Kidney glomerular epithelial cell (primary cell): ENCODE measurements around the gene PTPRQ.

ENCODE experiments used
- DNase-seq: peaks from one replicate; lab custom pipeline; 2025; lab: John Stamatoyannopoulos, UW

PTPRQ gene

GRCh38 chr12:80559766-80560165 lies 115.7 kb downstream of the PTPRQ start:
- DNase-seq, result no peak

DNA sequence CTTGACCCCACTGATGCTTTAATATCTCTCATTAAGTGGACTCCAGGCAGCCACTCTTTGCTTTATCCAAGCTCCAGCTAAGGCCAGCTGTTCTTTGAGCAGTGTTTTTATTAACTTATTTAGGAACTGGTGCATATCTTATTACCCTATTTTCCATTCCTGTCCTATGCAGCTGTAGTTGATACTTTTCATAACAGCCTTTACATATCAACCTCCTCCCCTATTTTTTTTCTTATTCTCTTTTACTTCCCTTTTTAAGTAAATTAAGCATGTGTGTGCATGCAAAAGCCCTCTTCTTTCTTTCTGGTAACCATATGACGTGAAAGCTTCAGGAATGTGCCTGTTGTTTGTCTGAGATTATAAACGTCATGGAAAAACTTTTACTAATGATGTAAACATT lies 121.2 kb downstream of the PTPRQ start:
- DNase-seq, result no peak

- no peak for DNase-seq
Measured at GRCh38 chr12:80567401-80567800, 123.4 kb downstream of the PTPRQ start.

DNA sequence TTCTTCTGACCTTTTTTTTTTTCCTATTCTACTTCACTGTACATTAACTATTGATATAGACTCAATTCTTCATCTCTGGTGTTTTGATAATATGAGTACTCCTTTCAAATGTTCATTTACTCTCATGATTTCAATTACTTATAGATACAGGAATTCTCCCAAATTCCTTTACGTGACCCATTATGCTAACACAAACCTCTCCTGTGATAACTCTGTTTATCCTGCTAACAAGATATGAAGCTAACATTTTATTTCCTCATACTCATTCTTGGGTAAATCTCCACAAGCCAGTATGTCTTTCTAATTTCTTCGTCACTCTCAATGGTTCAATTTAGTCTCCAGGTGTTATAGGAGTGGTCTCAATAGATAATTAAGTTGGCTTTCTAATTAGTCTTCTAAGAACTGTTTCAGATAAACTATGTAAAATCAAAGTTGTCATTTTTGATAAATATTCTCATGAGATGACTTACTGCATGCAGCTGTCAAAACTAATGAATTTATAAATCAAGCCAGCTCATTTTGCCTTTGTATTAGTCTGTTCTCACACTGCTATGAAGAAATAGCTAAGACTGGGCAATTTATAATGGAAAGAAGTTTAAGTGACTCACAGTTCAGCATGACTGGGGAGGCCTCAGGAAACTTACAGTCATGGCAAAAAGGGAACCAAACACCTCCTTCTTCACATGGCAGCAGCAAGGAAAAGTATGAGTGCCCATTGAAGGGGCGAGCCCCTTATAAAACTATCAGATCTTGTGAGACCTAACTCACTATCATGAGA lies 132.8 kb downstream of the PTPRQ start:
- no peak for DNase-seq

GRCh38 chr12:80580254-80580653 lies 136.2 kb downstream of the PTPRQ start:
- peak; percentile 81 for DNase-seq

DNA sequence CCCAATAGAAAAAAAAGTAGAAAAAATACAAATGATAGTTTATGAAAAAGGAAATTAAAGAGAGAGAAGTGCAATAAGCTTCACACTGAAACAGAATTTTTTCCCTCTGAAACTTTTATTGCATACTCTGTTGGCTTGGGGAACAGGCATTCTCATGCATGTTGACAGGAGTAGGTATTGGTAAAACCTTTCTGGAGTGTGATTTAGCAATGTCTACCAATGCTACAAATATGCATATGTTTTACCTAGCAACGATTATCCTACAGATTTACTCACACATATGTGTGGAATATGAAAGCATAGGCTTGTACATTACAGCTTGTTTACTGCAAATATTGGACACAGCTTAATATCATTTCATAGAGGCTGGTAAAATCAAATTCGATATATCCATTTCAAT lies 137.7 kb downstream of the PTPRQ start:
- DNase-seq, result no peak

DNA sequence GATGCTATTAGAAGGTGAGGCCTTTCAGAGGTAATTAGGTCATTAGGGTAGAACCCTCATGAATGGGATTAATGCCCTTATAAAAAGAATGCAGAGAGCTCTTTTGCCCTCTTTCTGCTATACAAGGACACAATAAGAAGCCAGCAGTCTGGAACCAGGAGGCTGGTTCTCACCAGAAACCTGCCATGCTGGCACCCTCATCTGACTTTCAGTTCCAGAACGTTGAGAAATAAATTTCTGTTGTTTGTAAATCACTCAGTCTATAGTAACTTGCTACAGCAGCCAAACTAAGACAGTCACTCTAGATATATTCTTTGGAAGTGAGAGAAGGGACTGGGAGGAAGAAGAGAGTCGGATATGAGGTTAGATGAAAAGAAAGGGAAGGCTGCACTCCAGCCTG lies 138.4 kb downstream of the PTPRQ start:
- DNase-seq, result no peak

- DNase-seq, result no peak
Measured at GRCh38 chr12:80589077-80589476, 145.0 kb downstream of the PTPRQ start.

GRCh38 chr12:80590085-80590484 lies 146.1 kb downstream of the PTPRQ start:
- no peak for DNase-seq

DNA sequence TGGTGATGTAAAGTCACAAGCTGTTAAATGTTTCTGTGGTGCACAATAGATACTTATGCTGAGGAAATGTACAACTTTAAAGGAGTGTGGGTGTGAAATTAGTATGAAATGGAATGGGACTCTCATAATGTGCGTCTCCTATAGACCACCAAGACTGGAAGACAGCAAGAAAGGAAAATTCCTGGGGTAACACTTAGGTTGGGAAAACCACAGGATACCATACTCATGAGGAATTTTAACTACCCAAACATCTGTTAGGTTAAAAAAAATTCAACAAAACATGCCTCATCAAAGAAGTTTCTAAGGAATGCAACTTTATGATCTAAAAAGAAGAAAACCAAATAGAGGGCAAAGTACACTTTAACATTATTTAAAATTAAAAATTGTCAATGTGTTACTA lies 149.7 kb downstream of the PTPRQ start:
- DNase-seq, result peak; percentile 53

DNA sequence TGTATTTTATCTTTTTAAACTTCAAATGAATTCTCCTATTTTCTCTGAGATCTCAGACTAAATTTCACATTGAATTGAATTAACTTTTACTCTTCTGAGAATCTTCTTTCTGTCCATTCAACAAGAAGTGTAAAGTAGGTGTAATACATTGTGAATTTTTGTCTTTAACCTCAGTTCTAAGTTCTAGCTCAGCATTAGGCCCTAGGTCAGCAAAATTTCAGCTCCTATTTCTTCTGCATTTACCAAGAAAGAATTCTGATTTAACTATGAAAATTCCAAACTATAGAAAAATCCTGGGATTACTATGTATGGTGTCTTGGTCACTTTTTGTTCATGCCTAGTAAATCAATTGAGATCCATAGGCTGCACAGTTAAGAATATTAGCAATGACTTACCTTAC lies 152.5 kb downstream of the PTPRQ start:
- DNase-seq, result no peak

GRCh38 chr12:80598004-80598606 lies 154.1 kb downstream of the PTPRQ start:
- peak; percentile 54 for DNase-seq

DNA sequence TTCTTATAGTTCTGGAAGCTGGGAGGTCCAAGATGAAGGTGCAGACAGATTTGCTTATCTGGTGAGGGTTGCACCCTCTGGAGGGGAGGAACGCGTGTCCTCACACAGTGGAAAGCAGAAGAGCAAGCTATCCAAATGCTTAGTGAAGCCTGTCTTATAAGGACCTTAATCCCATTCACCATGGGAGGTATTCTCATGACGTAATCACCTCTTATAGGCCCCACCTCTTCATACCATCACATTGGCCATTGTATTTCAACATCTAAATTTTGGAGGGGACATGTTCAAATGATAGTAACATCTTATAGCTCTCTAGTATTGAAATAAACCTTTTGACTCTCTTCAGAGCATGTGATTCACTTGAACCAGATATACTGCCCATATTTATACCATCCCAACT lies 158.4 kb downstream of the PTPRQ start:
- no peak for DNase-seq

DNA sequence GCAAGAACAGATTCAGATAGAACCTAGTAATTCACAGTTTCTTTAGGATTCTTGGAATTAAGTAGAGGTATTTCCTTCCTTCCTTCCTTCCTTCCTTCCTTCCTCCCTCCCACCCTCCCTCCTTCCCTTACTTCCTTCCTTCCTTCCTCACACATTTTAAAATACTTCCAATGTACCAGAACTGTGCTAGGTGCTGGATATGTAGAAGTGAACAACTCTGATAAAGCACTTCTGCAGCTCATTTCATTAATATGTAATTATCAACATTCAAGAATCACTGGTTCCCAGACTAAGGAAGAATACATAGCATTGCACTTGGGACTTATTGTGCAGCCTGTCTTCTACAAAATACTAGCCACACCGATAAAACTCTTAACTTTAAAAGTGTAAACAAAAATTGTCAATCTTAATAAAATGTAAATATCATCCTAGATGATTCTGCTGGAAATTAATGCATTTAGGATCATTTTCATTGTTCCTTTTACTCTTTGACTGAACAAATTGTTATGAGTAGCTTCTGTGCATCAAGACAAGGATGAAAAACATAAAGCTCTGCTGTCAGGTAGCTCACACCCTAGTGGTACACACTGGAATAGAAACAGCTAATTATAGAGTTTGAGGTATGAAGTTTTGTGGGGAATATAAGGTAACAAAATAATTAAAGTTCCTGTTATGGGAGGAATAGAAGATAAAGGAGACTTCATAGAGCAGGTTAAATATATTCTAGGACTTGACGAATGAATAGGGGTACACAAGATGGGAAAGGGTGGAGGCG lies 163.5 kb downstream of the PTPRQ start:
- no peak for DNase-seq

DNA sequence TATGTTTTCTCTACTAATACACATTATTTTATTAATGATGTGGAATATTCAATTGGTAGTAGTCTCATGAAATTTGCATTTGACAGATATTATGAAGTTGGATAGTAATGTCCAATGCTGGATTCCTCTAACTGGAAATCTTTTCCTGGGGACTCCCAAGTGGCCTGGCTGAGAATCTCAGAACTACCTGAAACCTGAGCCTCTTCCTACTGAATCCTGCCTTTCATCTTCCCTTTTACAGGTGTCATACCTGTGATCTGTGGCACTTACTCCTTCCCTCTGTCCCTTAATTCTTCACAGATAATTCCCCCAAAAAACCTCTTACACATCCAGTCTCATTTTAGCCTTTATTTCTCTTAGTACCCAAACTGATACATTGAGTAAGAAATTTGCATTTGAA lies 173.7 kb downstream of the PTPRQ start:
- no peak for DNase-seq

DNA sequence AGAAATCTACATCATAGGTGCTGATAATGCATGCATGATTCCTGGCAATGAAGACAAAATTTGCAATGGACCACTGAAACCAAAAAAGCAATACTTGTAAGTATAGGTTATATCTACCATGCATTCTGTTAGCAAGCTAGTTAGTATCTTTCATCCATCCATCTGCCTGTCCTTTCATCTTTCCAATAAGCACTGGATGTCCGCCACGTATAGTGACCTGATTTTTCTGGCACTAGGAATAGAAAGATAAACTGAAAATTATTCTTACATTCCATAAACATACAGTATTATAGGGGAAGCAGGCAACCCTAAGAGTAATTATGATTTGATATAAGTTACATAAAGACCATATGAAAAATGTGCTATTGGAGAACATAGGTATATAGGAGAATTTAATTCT lies 176.2 kb downstream of the PTPRQ start:
- no peak for DNase-seq

DNA sequence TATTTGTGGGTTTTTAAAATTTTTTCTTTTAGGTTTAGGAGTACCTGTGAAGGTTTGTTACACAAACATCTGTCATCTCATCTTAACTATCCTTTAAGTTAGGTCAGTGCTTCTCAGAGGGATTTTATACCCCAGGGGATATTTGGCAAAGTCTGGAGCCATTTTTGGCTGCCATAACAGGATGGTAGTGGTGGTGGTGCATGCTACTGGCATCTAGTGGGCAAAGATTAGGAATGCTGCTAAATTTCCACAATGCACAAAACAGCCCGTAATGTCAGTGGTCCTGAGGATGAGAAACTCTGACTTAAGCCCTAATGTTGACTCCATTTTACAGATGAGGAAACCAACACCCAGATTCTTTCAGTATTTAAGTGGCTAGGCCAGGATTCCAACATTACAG lies 178.2 kb downstream of the PTPRQ start:
- peak; percentile 9 for DNase-seq

DNA sequence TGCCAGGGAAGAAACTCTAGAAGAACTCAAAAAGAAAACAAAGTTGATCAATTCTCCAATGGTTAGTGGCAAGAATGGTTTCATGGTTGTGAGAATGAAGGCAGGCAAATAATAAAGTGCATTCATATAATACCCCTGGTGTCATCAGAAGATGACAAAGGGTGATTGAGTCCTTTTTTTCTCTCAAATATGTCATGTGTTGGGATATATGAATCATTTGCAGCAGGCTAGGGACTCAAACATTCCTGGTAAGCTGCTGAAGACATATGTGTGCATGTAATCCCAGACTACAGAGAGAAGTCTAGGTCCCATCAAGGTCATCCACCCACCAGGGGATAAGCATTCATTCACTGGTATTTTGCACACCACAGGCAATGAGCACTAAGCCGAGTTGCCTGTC lies 181.0 kb downstream of the PTPRQ start:
- no peak for DNase-seq

- no peak for DNase-seq
Measured at GRCh38 chr12:80625901-80626300, 181.9 kb downstream of the PTPRQ start.

DNA sequence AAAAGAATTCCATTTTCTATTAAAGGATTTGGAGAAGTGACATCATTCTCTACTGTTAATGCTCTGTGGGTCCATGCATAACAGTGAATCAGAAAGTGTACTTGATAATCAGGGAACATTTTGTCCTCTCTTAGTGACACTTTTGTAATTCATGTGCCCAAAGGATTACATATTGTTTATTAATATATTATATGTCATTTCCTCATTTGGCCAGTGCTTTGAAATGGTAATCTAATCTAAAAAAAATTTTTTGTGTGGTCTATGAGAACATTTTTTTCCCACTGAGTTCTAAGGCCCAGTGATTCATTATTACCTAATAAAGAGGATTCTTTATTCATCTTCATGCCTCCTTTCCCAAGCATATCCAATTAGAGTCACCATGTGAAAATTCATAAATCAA lies 183.7 kb downstream of the PTPRQ start:
- DNase-seq, result peak; percentile 78

GRCh38 chr12:80632835-80633234 lies 188.8 kb downstream of the PTPRQ start:
- no peak for DNase-seq

- no peak for DNase-seq
Measured at GRCh38 chr12:80634903-80635302, 190.9 kb downstream of the PTPRQ start.

DNA sequence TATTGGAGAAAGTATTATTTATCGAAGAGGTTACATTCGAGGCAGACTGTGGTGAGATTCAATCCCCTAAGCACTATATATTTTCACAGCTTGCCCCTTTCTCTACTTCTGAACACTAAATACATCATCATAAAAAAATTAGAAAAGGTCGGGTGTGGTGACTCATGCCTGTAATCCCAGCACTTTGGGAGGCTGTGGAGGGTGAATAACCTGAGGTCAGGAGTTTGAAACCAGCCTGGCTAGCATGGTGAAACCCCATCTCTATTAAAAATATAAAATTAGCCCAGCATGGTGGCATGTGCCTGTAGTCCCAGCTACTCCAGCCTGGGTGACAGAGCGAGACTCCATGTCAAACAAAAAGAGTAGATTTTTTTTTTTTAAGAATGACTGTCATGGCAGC lies 192.8 kb downstream of the PTPRQ start:
- no peak for DNase-seq
